Astrocyte (in vitro differentiated cells and primary cell): ENCODE measurements around the gene MOV10L1.

Experiments
- EZH2 ChIP-seq: IDR thresholded peaks from 2 replicates; pipeline ENCODE4 v1.6.1; 2012; ENCODE audit warnings: mild to moderate bottlenecking, low read length, inconsistent platforms; ENCODE audit not compliant: insufficient read depth
- TF ChIP-seq, protein P1 (sequence below): IDR thresholded peaks from 2 replicates; pipeline ENCODE4 v1.5.1; 2011; ENCODE audit warnings: low read depth, mild to moderate bottlenecking, inconsistent platforms, low read length, moderate library complexity; ENCODE audit not compliant: insufficient read depth

DNA sequence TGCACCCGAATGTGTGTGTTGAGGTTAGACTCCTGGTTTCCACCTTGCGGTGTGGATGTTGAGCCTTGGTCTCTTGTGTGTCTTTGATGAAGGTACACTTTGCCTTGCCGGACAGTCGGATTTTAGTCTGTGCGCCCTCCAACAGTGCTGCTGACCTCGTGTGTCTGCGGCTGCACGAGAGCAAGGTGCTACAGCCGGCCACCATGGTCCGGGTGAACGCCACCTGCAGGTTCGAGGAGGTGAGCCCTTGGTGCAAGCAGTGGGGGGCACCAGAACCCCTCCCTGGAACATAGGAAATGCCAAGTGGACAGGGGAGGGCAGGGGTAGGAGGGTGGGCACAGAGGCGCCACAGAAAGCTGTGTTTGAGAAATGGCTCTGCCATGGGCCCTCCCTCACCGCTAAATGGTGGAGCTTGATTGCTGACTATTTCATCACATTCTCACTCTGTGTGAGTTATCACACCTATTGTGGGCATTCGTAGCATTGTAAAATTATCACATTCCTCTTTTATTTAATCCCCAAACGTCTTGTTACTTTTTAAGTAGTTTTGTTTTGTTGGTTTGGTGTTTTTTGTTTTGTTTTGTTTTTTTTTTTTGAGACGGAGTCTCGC is 54.3 kb downstream of the MOV10L1 start:
- TF ChIP-seq, protein P1, sequence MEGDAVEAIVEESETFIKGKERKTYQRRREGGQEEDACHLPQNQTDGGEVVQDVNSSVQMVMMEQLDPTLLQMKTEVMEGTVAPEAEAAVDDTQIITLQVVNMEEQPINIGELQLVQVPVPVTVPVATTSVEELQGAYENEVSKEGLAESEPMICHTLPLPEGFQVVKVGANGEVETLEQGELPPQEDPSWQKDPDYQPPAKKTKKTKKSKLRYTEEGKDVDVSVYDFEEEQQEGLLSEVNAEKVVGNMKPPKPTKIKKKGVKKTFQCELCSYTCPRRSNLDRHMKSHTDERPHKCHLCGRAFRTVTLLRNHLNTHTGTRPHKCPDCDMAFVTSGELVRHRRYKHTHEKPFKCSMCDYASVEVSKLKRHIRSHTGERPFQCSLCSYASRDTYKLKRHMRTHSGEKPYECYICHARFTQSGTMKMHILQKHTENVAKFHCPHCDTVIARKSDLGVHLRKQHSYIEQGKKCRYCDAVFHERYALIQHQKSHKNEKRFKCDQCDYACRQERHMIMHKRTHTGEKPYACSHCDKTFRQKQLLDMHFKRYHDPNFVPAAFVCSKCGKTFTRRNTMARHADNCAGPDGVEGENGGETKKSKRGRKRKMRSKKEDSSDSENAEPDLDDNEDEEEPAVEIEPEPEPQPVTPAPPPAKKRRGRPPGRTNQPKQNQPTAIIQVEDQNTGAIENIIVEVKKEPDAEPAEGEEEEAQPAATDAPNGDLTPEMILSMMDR = no peak
- TF ChIP-seq EZH2 = no peak
